Endodermal cell (in vitro differentiated cells): Measurements from ENCODE around the gene EFNA3. TPM values are rescaled to one million over a fixed set of nuclear protein-coding genes. Genes with fewer than 3 reads are reported as not detected.

Experiments
- DNase-seq: peaks from one replicate; pipeline ENCODE4 v3.0.0-alpha.2; 2017
- H3K27ac ChIP-seq: 2 replicates; pipeline ENCODE4 v1.5.1; 2013; ENCODE audit warnings: mild to moderate bottlenecking, low read depth, low read length, moderate library complexity
- H3K27me3 ChIP-seq: 2 replicates; pipeline ENCODE4 v1.6.1; 2013; ENCODE audit warnings: mild to moderate bottlenecking, low read length, moderate library complexity; ENCODE audit not compliant: insufficient read depth, control insufficient read depth, poor library complexity, severe bottlenecking
- H3K36me3 ChIP-seq: 2 replicates; pipeline ENCODE4 v1.7.0; 2013; ENCODE audit warnings: mild to moderate bottlenecking, low read length, moderate library complexity; ENCODE audit not compliant: control insufficient read depth, insufficient read depth
- H3K4me1 ChIP-seq: one replicate; pipeline ENCODE4 v1.7.0; 2013; ENCODE audit warnings: low read length; ENCODE audit not compliant: control insufficient read depth, insufficient read depth
- H3K4me3 ChIP-seq: 2 replicates; pipeline ENCODE4 v1.5.1; 2013; ENCODE audit warnings: mild to moderate bottlenecking, low read length, moderate library complexity
- H3K9ac ChIP-seq: 2 replicates; pipeline ENCODE4 v1.6.1; 2013; ENCODE audit warnings: mild to moderate bottlenecking, low read length, moderate library complexity; ENCODE audit not compliant: poor library complexity, severe bottlenecking; ENCODE audit errors: extremely low read depth
- H3K9me3 ChIP-seq: 2 replicates; pipeline ENCODE4 v1.6.1; 2013; ENCODE audit warnings: mild to moderate bottlenecking, low read length, moderate library complexity; ENCODE audit not compliant: control insufficient read depth
- H3K27ac Mint-ChIP-seq: 2 replicates; pipeline ENCODE4 v1.8.0; 2020; ENCODE audit warnings: mixed read lengths
- H3K27me3 Mint-ChIP-seq: 2 replicates; pipeline ENCODE4 v1.8.0; 2021; ENCODE audit warnings: mild to moderate bottlenecking, mixed read lengths; ENCODE audit not compliant: insufficient read depth
- H3K36me3 Mint-ChIP-seq: 2 replicates; pipeline ENCODE4 v1.8.0; 2020; ENCODE audit warnings: low read depth, mixed read lengths
- H3K4me1 Mint-ChIP-seq: 2 replicates; pipeline ENCODE4 v1.8.0; 2020; ENCODE audit warnings: mixed read lengths
- H3K4me3 Mint-ChIP-seq: 2 replicates; pipeline ENCODE4 v1.8.0; 2020; ENCODE audit warnings: mild to moderate bottlenecking, moderate library complexity, mixed read lengths
- H3K9me3 Mint-ChIP-seq: 2 replicates; pipeline ENCODE4 v1.8.0; 2020; ENCODE audit warnings: mild to moderate bottlenecking, mixed read lengths
- WGBS, 2 experiments: methylation state at CpG; one replicate each; pipeline versions ENCODE4 v1.1.5 to v1.1.7; 2013; ENCODE audit warnings: missing lambda C conversion rate in 2 of 2, mixed read lengths in 1 of 2; ENCODE audit not compliant: insufficient coverage in 1 of 2, insufficient read length in 1 of 2; 5-methylcytosine and 5-hydroxymethylcytosine counted together
- total RNA-seq, 2 donors: library from RNA; stranded (reverse); fragmentation: NEBNext Ultra II Directional in 1 of 2; extraction: Animal tissue kit (Norgen Biotek cat#: 25700) in 1 of 2; gene quantifications; 2 replicates in 1 of 2; 3 replicates in 1 of 2; pipeline ENCODE4 v1.2.1, GENCODE V29; 2021
- TF ChIP-seq, protein P1 (sequence below): fragments of 200-600 bp; sonication (generic); conservative IDR thresholded peaks from 2 replicates; pipeline ENCODE4 v1.5.0; 2021; ENCODE audit warnings: antibody characterized with exemption, mild to moderate bottlenecking

EFNA3 gene
- total RNA-seq, 2 donors from 2014 or later = 3.1 to 6.0 TPM

DNA sequence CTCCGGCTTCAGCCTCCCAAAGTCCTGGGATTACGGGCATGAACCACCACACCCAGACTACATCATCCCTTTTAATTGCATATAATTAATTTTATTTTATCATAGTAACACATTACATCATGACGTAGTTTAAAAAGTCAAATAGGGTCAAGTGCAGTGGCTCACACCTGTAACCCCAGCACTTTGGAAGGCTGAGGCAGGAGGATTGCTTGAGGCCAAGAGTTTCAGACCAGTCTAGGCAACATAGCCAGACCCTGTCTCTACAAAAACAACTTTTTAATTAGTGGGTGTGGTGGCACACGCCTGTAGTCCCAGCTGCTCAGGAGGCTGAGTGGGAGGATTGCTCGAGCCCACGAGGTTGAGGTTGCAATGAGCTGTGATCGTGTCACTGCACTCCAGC lies 20.7 kb downstream of the EFNA3 start:
- Mint-ChIP-seq H3K9me3 (peaks cover 1% of the 10 kb centered on the region), H3K36me3 (no peaks in the 10 kb centered on the region), H3K27me3 (peaks cover 40% of the 10 kb centered on the region), H3K27ac (no peak overlapping the region), H3K4me1 (no peaks in the 10 kb centered on the region), H3K4me3 (no peak overlapping the region)
- H3K9ac ChIP-seq = no peak overlapping the region
- WGBS, 2 experiments = 91 to 98% methylated on average over 6 to 7 of the region's 7 CpGs
- no peaks in the 10 kb centered on the region for H3K4me1 ChIP-seq
- H3K36me3 ChIP-seq = no peaks in the 10 kb centered on the region
- H3K27me3 ChIP-seq = peaks cover 17% of the 10 kb centered on the region
- no peak for DNase-seq
- H3K4me3 ChIP-seq = no peak overlapping the region
- H3K27ac ChIP-seq = no peak overlapping the region
- no peaks in the 10 kb centered on the region for H3K9me3 ChIP-seq
- TF ChIP-seq, protein P1, sequence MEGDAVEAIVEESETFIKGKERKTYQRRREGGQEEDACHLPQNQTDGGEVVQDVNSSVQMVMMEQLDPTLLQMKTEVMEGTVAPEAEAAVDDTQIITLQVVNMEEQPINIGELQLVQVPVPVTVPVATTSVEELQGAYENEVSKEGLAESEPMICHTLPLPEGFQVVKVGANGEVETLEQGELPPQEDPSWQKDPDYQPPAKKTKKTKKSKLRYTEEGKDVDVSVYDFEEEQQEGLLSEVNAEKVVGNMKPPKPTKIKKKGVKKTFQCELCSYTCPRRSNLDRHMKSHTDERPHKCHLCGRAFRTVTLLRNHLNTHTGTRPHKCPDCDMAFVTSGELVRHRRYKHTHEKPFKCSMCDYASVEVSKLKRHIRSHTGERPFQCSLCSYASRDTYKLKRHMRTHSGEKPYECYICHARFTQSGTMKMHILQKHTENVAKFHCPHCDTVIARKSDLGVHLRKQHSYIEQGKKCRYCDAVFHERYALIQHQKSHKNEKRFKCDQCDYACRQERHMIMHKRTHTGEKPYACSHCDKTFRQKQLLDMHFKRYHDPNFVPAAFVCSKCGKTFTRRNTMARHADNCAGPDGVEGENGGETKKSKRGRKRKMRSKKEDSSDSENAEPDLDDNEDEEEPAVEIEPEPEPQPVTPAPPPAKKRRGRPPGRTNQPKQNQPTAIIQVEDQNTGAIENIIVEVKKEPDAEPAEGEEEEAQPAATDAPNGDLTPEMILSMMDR = no peak

DNA sequence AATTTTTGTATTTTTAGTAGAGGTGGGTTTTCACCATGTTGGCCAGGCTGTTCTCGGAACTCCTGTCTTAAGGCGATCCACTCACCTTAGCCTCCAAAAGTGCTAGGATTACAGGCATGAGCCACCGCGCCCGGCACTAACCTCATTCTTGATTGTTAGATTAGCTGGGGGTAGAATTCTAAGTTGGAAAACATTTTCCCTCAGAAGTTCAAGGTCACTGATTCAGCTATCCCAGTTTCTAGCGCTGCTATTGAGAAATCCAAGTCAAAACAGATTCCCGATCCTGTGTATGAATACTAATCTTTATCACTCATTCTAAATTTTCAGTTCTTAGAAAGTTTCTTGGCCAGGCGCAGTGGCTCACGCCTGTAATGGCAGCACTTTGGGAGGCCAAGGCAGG lies 24.7 kb downstream of the EFNA3 start:
- DNase-seq = no peak
- Histone ChIP-seq H3K36me3 (no peaks in the 10 kb centered on the region), H3K4me3 (no peak overlapping the region), H3K27me3 (peaks cover 14% of the 10 kb centered on the region), H3K9me3 (no peaks in the 10 kb centered on the region), H3K9ac (no peak overlapping the region), H3K4me1 (no peaks in the 10 kb centered on the region), H3K27ac (no peak overlapping the region)
- TF ChIP-seq, protein P1 = no peak
- Mint-ChIP-seq H3K27ac (no peak overlapping the region), H3K9me3 (no peaks in the 10 kb centered on the region), H3K36me3 (no peaks in the 10 kb centered on the region), H3K4me1 (no peaks in the 10 kb centered on the region), H3K27me3 (peaks cover 46% of the 10 kb centered on the region), H3K4me3 (no peak overlapping the region)
- 85 to 92% methylated on average over 7 to 9 of the region's 9 CpGs for WGBS, 2 experiments

DNA sequence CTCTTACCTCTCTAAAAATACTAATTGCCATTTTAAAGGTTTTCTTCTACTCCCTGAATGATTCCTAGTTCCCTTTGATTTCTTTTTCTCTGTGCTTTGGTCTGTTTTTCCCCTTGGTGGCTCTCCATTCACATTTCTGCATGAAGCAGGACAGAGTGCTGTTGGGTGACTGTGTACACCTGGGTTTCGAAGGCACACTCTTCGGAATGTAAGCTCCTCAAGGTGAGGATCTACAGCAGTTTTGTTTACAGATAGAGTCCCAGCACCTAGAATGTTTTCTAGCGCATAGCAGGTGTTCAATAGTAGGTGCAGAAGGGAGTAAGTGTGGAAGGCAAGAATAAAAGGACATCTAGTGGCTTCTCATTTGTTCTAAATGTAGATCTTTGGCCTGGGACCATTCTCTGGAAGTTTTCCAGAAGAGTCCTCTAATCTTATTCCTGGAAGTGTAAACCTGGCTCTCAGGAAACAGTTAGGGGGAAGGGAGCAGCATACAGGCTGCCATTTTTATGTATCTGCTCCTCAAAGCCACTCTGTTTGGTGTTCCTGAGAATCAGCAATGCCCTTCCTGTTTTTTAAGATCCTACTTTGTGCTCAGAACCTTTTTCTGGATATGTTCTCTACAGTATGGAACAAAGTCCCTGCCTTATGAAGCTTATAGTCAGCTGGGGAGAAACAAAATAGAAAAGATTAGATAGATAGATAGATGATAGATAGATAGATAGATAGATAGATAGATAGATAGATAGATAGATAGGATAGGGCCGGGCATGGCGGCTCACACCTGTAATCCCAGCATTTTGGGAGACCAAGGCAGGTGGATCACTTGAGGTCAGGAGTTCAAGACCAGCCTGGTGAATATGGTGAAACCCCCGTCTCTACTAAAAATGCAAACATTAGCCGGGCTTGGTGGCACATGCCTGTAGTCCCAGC lies 26.2 kb downstream of the EFNA3 start:
- no peaks in the 10 kb centered on the region for H3K36me3 ChIP-seq
- H3K27ac ChIP-seq = no peak overlapping the region
- peaks cover 15% of the 10 kb centered on the region for H3K27me3 ChIP-seq
- no peaks in the 10 kb centered on the region for H3K4me1 ChIP-seq
- no peak overlapping the region for H3K9ac ChIP-seq
- no peaks in the 10 kb centered on the region for H3K4me1 Mint-ChIP-seq
- peaks cover 50% of the 10 kb centered on the region for H3K27me3 Mint-ChIP-seq
- no peak overlapping the region for H3K27ac Mint-ChIP-seq
- no peak overlapping the region for H3K4me3 ChIP-seq
- no peaks in the 10 kb centered on the region for H3K36me3 Mint-ChIP-seq
- no peaks in the 10 kb centered on the region for H3K9me3 ChIP-seq
- no peaks in the 10 kb centered on the region for H3K9me3 Mint-ChIP-seq
- WGBS, 2 experiments = 92 to 93% methylated on average over 6 to 7 of the region's 7 CpGs
- no peak overlapping the region for H3K4me3 Mint-ChIP-seq
- no peak for DNase-seq
- TF ChIP-seq, protein P1 = no peak
